Vagina (tissue), 2 donors: Measurements from ENCODE around the gene PMIS2. TPM values are rescaled to one million over a fixed set of nuclear protein-coding genes. Genes with fewer than 3 reads are reported as not detected.
A peak's percentile ranks its signal among the peaks of the same experiment; 100 is the strongest.

Experiments
- DNase-seq, 2 donors: peaks; one replicate each; pipeline ENCODE4 v3.0.0-alpha.2; 2017; ENCODE audit errors: extremely low spot score in 2 of 2
- H3K27ac ChIP-seq: fragments of 200-600 bp; sonication (generic); one replicate; pipeline ENCODE4 v1.5.1; 2019
- H3K27me3 ChIP-seq: fragments of 200-600 bp; sonication (generic); one replicate; pipeline ENCODE4 v1.5.1; 2019
- H3K36me3 ChIP-seq, 2 donors: fragments of 200-600 bp; sonication (generic); one replicate each; pipeline ENCODE4 v1.5.1; 2017 to 2019
- H3K4me1 ChIP-seq: fragments of 200-600 bp; sonication (generic); one replicate; pipeline ENCODE4 v1.5.1; 2019
- H3K4me3 ChIP-seq, 2 donors: fragments of 200-600 bp; sonication (generic); 1 replicate in 1 of 2; 2 replicates in 1 of 2; pipeline ENCODE4 v1.5.1; 2016 to 2019
- H3K9me3 ChIP-seq: fragments of 200-600 bp; sonication (generic); one replicate; pipeline ENCODE4 v1.5.1; 2019
- CTCF ChIP-seq, 3 experiments: fragments of 450-650 bp in 2 of 3; fragments of 200-600 bp in 1 of 3; sonication (generic) in 1 of 3; IDR thresholded peaks; one replicate each; pipeline ENCODE4 v1.5.1; 2017 to 2019; ENCODE audit warnings: antibody characterized with exemption in 3 of 3, mild to moderate bottlenecking in 2 of 3, moderate library complexity in 2 of 3
- POLR2A ChIP-seq, 2 donors: fragments of 450-650 bp; IDR thresholded peaks; one replicate each; pipeline ENCODE4 v1.6.1; 2017; ENCODE audit warnings: antibody characterized with exemption in 2 of 2, mild to moderate bottlenecking in 2 of 2, moderate library complexity in 2 of 2
- POLR2AphosphoS5 ChIP-seq, 2 donors: sonication (generic); formaldehyde crosslinking; IDR thresholded peaks; one replicate each; pipeline ENCODE4 v1.9.0; 2017; ENCODE audit warnings: antibody characterized with exemption in 2 of 2, mild to moderate bottlenecking in 2 of 2, low read depth in 1 of 2; ENCODE audit not compliant: insufficient read depth in 1 of 2
- intact Hi-C: fragments of 100-400 bp; cut with DNase I; formaldehyde crosslinking; loops from one replicate; pipeline ENCODE4 v1.15.1; 2023
- total RNA-seq: library from RNA; depleted of rRNA; stranded (reverse); fragments of >200 nt; gene quantifications from one replicate; pipeline ENCODE4 v1.2.3, GENCODE V29; 2016

PMIS2 gene
- total RNA-seq, 1 donor from 2014 or later: not detected

GRCh38 chr19:35556025-35556590 lies 29.9 kb upstream of the PMIS2 start:
- peaks cover 13% of the 10 kb centered on the region for H3K4me1 ChIP-seq
- H3K36me3 ChIP-seq: no peaks in the 10 kb centered on the region
- H3K4me3 ChIP-seq: no peak overlapping the region
- H3K27ac ChIP-seq: no peak overlapping the region
- TF ChIP-seq CTCF (IDR thresholded peaks at IDR 0.05) (no peak), POLR2A (IDR thresholded peaks at IDR 0.05) (no peak), POLR2AphosphoS5 (IDR thresholded peaks at IDR 0.05; ENCODE audit: insufficient read depth in 1 of 2, low read depth in 1 of 2) (no peak)
- H3K27me3 ChIP-seq: no peaks in the 10 kb centered on the region
- intact Hi-C loops: no loop called here
- DNase-seq: no peak
- no peaks in the 10 kb centered on the region for H3K9me3 ChIP-seq

- Histone ChIP-seq H3K9me3 (no peaks in the 10 kb centered on the region), H3K4me3 (no peak overlapping the region), H3K27me3 (no peaks in the 10 kb centered on the region), H3K27ac (no peak overlapping the region), H3K36me3 (no peaks in the 10 kb centered on the region), H3K4me1 (peaks cover 13% of the 10 kb centered on the region)
- intact Hi-C loops: no loop called here
- TF ChIP-seq CTCF (IDR thresholded peaks at IDR 0.05) (no peak), POLR2A (IDR thresholded peaks at IDR 0.05) (no peak), POLR2AphosphoS5 (IDR thresholded peaks at IDR 0.05; ENCODE audit: insufficient read depth in 1 of 2, low read depth in 1 of 2) (no peak)
- DNase-seq: no peak
Observed at GRCh38 chr19:35556846-35557538, 29.0 kb upstream of the PMIS2 start.

GRCh38 chr19:35557539-35558399 lies 28.2 kb upstream of the PMIS2 start:
- no peak for DNase-seq
- TF ChIP-seq POLR2A (IDR thresholded peaks at IDR 0.05) (no peak), POLR2AphosphoS5 (IDR thresholded peaks at IDR 0.05; ENCODE audit: insufficient read depth in 1 of 2, low read depth in 1 of 2) (no peak), CTCF (IDR thresholded peaks at IDR 0.05) (no peak)
- Histone ChIP-seq H3K27ac (no peak overlapping the region), H3K36me3 (no peaks in the 10 kb centered on the region), H3K4me1 (peaks cover 13% of the 10 kb centered on the region), H3K9me3 (no peaks in the 10 kb centered on the region), H3K27me3 (no peaks in the 10 kb centered on the region), H3K4me3 (peak overlapping the region; percentile 16 to 30)
- intact Hi-C loops: no loop called here

GRCh38 chr19:35558400-35559280 lies 27.3 kb upstream of the PMIS2 start:
- Histone ChIP-seq H3K36me3 (no peaks in the 10 kb centered on the region), H3K4me3 (peak overlapping the region; percentile 16 to 30), H3K9me3 (no peaks in the 10 kb centered on the region), H3K4me1 (peaks cover 13% of the 10 kb centered on the region), H3K27me3 (no peaks in the 10 kb centered on the region), H3K27ac (no peak overlapping the region)
- TF ChIP-seq POLR2A (IDR thresholded peaks at IDR 0.05) (no peak), POLR2AphosphoS5 (IDR thresholded peaks at IDR 0.05; ENCODE audit: insufficient read depth in 1 of 2, low read depth in 1 of 2) (no peak), CTCF (IDR thresholded peaks at IDR 0.05) (no peak)
- DNase-seq: no peak
- intact Hi-C loops: no loop called here
